Measurements from ENCODE around the gene NOL11.

NOL11 gene

GRCh38 chr17:67765623-67766022, 47.9 kb downstream of the NOL11 start:
- no peak for DNase-seq (ENCODE audit: low read depth, low spot score)
- in situ Hi-C loops (cut with HindIII; ENCODE audit: low sequenced_read_pairs) = no loop called here
- H3K4me3 ChIP-seq (ENCODE audit: low read depth, low read length) = no peak overlapping the region
- TF ChIP-seq CTCF (IDR thresholded peaks at IDR 0.05; ENCODE audit: low read depth, low read length) = no peak

GRCh38 chr17:67769231-67769630, 51.5 kb downstream of the NOL11 start:
- H3K4me3 ChIP-seq (ENCODE audit: low read depth, low read length) = no peak overlapping the region
- no peak for DNase-seq (ENCODE audit: low read depth, low spot score)
- TF ChIP-seq CTCF (IDR thresholded peaks at IDR 0.05; ENCODE audit: low read depth, low read length) = no peak
- in situ Hi-C loops (cut with HindIII; ENCODE audit: low sequenced_read_pairs) = no loop called here

GRCh38 chr17:67770539-67770938, 52.8 kb downstream of the NOL11 start:
- H3K4me3 ChIP-seq (ENCODE audit: low read depth, low read length) = no peak overlapping the region
- TF ChIP-seq CTCF (IDR thresholded peaks at IDR 0.05; ENCODE audit: low read depth, low read length) = no peak
- no peak for DNase-seq (ENCODE audit: low read depth, low spot score)
- in situ Hi-C loops (cut with HindIII; ENCODE audit: low sequenced_read_pairs) = no loop called here

GRCh38 chr17:67772679-67773078, 54.9 kb downstream of the NOL11 start:
- in situ Hi-C loops (cut with HindIII; ENCODE audit: low sequenced_read_pairs) = no loop called here
- no peak for TF ChIP-seq CTCF (IDR thresholded peaks at IDR 0.05; ENCODE audit: low read depth, low read length)
- H3K4me3 ChIP-seq (ENCODE audit: low read depth, low read length) = no peak overlapping the region
- no peak for DNase-seq (ENCODE audit: low read depth, low spot score)

GRCh38 chr17:67773246-67773645, 55.5 kb downstream of the NOL11 start:
- DNase-seq (ENCODE audit: low read depth, low spot score) = no peak
- TF ChIP-seq CTCF (IDR thresholded peaks at IDR 0.05; ENCODE audit: low read depth, low read length) = no peak

GRCh38 chr17:67779098-67779672, 61.4 kb downstream of the NOL11 start:
- peak; percentile 68 for DNase-seq (ENCODE audit: low read depth, low spot score)
- peak; percentile 66 for TF ChIP-seq CTCF (IDR thresholded peaks at IDR 0.05; ENCODE audit: low read depth, low read length)
- no peak overlapping the region for H3K4me3 ChIP-seq (ENCODE audit: low read depth, low read length)
- in situ Hi-C loops (cut with HindIII; ENCODE audit: low sequenced_read_pairs) = no loop called here

More at GRCh38 chr17:67773246-67773645, 55.5 kb downstream of the NOL11 start:
- H3K4me3 ChIP-seq (ENCODE audit: low read depth, low read length) = no peak overlapping the region
- in situ Hi-C loops (cut with HindIII; ENCODE audit: low sequenced_read_pairs) = no loop called here

Data from astrocyte of the spinal cord (primary cell).